Vagina (tissue), 2 donors: ENCODE data around the gene KRTAP2-1. TPM values are rescaled to one million over a fixed set of nuclear protein-coding genes. Genes with fewer than 3 reads are reported as not detected.
"Not testable (repeated sequence)": the region's sequence is repeated elsewhere in the genome, so short reads cannot be mapped to it uniquely, and the experiment has no call there.

ENCODE experiments used
- DNase-seq, 2 donors: peaks; one replicate each; pipeline ENCODE4 v3.0.0-alpha.2; 2017; ENCODE audit errors: extremely low spot score in 2 of 2
- H3K27ac ChIP-seq: fragments of 200-600 bp; sonication (generic); one replicate; pipeline ENCODE4 v1.5.1; 2019
- H3K27me3 ChIP-seq: fragments of 200-600 bp; sonication (generic); one replicate; pipeline ENCODE4 v1.5.1; 2019
- H3K36me3 ChIP-seq, 2 donors: fragments of 200-600 bp; sonication (generic); one replicate each; pipeline ENCODE4 v1.5.1; 2017 to 2019
- H3K4me1 ChIP-seq: fragments of 200-600 bp; sonication (generic); one replicate; pipeline ENCODE4 v1.5.1; 2019
- H3K4me3 ChIP-seq, 2 donors: fragments of 200-600 bp; sonication (generic); 1 replicate in 1 of 2; 2 replicates in 1 of 2; pipeline ENCODE4 v1.5.1; 2016 to 2019
- H3K9me3 ChIP-seq: fragments of 200-600 bp; sonication (generic); one replicate; pipeline ENCODE4 v1.5.1; 2019
- POLR2A ChIP-seq, 2 donors: fragments of 450-650 bp; IDR thresholded peaks; one replicate each; pipeline ENCODE4 v1.6.1; 2017; ENCODE audit warnings: antibody characterized with exemption in 2 of 2, mild to moderate bottlenecking in 2 of 2, moderate library complexity in 2 of 2
- POLR2AphosphoS5 ChIP-seq, 2 donors: sonication (generic); formaldehyde crosslinking; IDR thresholded peaks; one replicate each; pipeline ENCODE4 v1.9.0; 2017; ENCODE audit warnings: antibody characterized with exemption in 2 of 2, mild to moderate bottlenecking in 2 of 2, low read depth in 1 of 2; ENCODE audit not compliant: insufficient read depth in 1 of 2
- intact Hi-C: fragments of 100-400 bp; cut with DNase I; formaldehyde crosslinking; loops from one replicate; pipeline ENCODE4 v1.15.1; 2023
- total RNA-seq: library from RNA; depleted of rRNA; stranded (reverse); fragments of >200 nt; gene quantifications from one replicate; pipeline ENCODE4 v1.2.3, GENCODE V29; 2016
- TF ChIP-seq, protein P1 (sequence below), 3 experiments: fragments of 450-650 bp in 2 of 3; fragments of 200-600 bp in 1 of 3; sonication (generic) in 1 of 3; IDR thresholded peaks; one replicate each; pipeline ENCODE4 v1.5.1; 2017 to 2019; ENCODE audit warnings: antibody characterized with exemption in 3 of 3, mild to moderate bottlenecking in 2 of 3, moderate library complexity in 2 of 3

The KRTAP2-1 gene
- not detected for total RNA-seq

DNA sequence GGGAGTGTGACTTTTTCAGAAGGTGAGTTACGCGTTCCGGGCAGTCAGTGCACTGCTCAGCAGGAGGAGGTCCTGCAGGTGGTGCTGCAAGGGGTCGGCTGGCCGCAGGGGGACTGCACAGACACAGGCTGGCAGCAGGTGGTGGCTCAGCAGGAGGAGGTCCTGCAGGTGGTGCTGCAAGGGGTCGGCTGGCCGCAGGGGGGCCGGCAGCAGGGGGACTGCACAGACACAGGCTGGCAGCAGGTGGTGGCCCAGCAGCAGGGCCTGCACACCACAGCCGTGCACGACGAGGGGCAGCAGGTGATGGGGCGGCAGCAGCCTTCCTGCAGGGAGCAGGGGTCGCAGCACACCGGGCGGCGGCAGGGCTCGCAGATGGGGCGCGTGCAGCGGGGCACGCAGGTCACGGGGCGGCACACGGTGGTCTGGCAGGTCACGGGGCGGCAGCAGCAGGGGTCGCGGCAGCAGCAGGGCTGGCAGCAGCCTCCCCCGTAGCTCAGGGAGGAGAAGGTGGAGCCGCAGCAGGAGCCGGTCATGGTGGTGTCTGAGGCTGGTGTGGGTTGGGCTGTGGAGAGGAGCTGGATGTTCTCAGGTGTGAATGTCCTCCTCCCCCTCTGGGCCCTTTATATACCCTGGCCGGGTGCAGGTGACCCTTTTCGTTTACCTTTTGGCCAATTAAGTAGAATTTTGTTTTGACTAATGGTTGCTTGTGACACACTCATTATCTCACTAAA, at the start of gene KRTAP2-1:
TSS of gene KRTAP2-1 (minus strand) at position 582 of the 731 bp plus-strand sequence. CDS start at position 533, 49 bp downstream.
- H3K27me3 ChIP-seq, intact Hi-C loops, H3K4me3 ChIP-seq, H3K4me1 ChIP-seq, H3K27ac ChIP-seq, H3K9me3 ChIP-seq, H3K36me3 ChIP-seq, DNase-seq: not testable (repeated sequence)

- Histone ChIP-seq H3K27ac (no peak overlapping the region), H3K4me3 (no peak overlapping the region), H3K36me3 (no peaks in the 10 kb centered on the region), H3K4me1 (no peaks in the 10 kb centered on the region), H3K9me3 (no peaks in the 10 kb centered on the region), H3K27me3 (no peaks in the 10 kb centered on the region)
- DNase-seq = no peak
- no peak for TF ChIP-seq POLR2AphosphoS5 (IDR thresholded peaks at IDR 0.05; ENCODE audit: insufficient read depth in 1 of 2, low read depth in 1 of 2)
- TF ChIP-seq POLR2A (IDR thresholded peaks at IDR 0.05) = no peak
- TF ChIP-seq, protein P1, sequence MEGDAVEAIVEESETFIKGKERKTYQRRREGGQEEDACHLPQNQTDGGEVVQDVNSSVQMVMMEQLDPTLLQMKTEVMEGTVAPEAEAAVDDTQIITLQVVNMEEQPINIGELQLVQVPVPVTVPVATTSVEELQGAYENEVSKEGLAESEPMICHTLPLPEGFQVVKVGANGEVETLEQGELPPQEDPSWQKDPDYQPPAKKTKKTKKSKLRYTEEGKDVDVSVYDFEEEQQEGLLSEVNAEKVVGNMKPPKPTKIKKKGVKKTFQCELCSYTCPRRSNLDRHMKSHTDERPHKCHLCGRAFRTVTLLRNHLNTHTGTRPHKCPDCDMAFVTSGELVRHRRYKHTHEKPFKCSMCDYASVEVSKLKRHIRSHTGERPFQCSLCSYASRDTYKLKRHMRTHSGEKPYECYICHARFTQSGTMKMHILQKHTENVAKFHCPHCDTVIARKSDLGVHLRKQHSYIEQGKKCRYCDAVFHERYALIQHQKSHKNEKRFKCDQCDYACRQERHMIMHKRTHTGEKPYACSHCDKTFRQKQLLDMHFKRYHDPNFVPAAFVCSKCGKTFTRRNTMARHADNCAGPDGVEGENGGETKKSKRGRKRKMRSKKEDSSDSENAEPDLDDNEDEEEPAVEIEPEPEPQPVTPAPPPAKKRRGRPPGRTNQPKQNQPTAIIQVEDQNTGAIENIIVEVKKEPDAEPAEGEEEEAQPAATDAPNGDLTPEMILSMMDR (IDR thresholded peaks at IDR 0.05) = no peak
- intact Hi-C loops = no loop called here
Observed at GRCh38 chr17:41096055-41096454, 48.9 kb upstream of the KRTAP2-1 start.

DNA sequence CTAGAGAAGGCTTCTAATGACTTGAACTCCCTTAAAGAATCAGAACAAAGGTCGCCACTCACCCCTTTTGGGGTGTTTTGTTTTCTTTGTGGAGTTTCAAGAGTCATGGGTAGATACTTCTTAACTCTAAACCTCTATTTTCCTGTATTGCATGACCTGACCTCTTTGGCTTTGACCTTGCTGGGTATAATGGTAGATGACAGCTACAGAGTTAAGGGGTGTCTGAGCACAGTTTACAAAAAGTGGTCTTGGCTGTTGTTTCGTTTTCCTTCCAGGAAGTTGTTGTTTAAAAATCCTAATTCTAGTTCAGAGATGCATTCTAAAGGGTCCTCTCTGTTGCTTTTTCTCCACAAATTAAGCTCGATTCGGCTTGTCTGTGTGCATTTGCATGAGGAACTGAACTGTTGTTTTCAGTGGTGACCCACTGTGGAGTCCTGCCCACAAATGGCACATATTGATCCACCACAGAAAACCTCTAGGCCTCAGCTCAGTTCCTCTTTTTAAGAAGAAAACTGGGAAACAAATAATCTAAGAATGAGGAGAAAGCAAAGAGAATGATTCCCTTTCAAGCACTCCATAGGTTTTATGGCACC, 41.7 kb upstream of the KRTAP2-1 start:
- H3K4me1 ChIP-seq, DNase-seq, intact Hi-C loops, H3K36me3 ChIP-seq, H3K27me3 ChIP-seq, H3K4me3 ChIP-seq, H3K27ac ChIP-seq, H3K9me3 ChIP-seq: not testable (repeated sequence)

DNA sequence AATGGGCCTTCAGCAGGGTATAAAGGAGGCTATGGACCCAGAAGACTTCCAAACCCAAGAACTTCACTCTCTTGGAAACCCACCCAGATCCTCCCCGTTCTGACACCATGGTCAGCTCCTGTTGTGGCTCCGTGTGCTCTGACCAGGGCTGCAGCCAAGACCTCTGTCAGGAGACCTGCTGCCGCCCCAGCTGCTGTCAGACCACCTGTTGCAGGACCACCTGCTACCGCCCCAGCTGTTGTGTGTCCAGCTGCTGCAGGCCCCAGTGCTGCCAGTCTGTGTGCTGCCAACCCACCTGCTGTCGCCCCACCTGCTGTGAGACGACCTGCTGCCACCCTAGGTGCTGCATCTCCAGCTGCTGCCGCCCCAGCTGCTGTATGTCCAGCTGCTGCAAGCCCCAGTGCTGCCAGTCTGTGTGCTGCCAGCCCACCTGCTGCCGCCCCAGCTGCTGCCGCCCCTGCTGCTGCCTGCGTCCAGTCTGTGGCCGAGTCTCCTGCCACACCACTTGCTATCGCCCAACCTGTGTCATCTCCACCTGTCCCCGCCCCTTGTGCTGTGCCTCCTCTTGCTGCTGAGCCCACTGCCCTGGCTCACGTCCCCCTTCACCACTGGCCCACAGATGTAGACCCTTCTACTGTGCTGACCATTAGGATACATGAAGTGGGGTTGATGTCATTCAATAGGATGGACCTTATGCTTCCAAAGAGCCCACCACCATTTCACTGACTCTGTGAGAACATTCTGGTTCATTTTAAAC, 37.2 kb upstream of the KRTAP2-1 start, which contains the start of gene KRTAP4-7:
TSS of gene KRTAP4-7 (plus strand) at position 51 of the 757 bp plus-strand sequence. CDS start at position 108, 57 bp downstream.
- H3K27me3 ChIP-seq, H3K4me3 ChIP-seq, H3K4me1 ChIP-seq, intact Hi-C loops, H3K9me3 ChIP-seq, H3K27ac ChIP-seq, DNase-seq, H3K36me3 ChIP-seq: not testable (repeated sequence)

GRCh38 chr17:41083427-41083826, 36.3 kb upstream of the KRTAP2-1 start:
- H3K9me3 ChIP-seq, H3K4me3 ChIP-seq, H3K36me3 ChIP-seq, DNase-seq, H3K27me3 ChIP-seq, H3K27ac ChIP-seq, intact Hi-C loops, H3K4me1 ChIP-seq: not testable (repeated sequence)

DNA sequence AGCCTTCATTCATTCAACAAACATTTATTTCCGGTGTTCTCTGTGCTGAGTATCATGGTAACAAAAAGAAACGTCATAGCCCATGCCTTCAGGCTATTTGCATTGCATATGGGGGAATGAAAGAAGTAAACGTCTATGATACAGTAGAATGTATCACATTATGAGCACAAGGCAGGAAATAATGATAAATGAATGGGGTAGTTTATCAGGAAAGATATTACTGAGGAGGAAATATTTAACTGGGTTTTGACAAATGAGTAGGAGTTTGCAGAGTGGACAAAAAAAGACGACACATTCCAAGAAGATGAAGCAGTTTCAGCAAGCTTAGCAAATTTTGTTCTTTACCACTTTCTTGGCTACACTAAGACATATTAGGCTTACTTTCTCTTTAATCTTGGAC, 35.5 kb upstream of the KRTAP2-1 start:
- Histone ChIP-seq H3K4me1 (no peaks in the 10 kb centered on the region), H3K9me3 (no peaks in the 10 kb centered on the region), H3K27me3 (no peaks in the 10 kb centered on the region), H3K4me3 (no peak overlapping the region), H3K27ac (no peak overlapping the region), H3K36me3 (no peaks in the 10 kb centered on the region)
- DNase-seq = no peak
- intact Hi-C loops = no loop called here
- no peak for TF ChIP-seq POLR2A (IDR thresholded peaks at IDR 0.05)
- TF ChIP-seq, protein P1 (IDR thresholded peaks at IDR 0.05) = no peak
- no peak for TF ChIP-seq POLR2AphosphoS5 (IDR thresholded peaks at IDR 0.05; ENCODE audit: insufficient read depth in 1 of 2, low read depth in 1 of 2)

DNA sequence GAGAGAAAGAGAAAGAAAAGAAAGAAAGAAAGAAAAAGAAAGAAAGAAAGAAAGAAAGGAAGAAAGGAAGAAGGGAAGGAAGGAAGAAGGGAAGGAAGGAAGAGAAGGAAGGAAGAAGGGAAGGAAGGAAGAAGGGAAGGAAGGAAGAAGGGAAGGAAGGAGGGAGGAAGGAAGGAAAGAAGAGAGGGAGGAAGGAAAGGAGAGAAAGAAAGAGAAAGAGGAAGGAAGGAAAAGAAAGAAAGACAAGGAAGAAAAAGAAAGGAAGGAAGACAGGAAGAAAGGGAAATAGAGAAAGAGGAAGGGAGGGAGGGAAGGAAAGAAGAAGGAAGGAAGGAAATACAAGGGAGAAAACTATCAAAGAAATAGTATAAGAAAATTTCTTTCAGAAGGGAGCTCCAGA, 29.7 kb upstream of the KRTAP2-1 start:
- intact Hi-C loops = no loop called here
- Histone ChIP-seq H3K4me1 (no peaks in the 10 kb centered on the region), H3K9me3 (no peaks in the 10 kb centered on the region), H3K27me3 (no peaks in the 10 kb centered on the region), H3K4me3 (no peak overlapping the region), H3K36me3 (no peaks in the 10 kb centered on the region), H3K27ac (no peak overlapping the region)
- no peak for DNase-seq
- no peak for TF ChIP-seq POLR2A (IDR thresholded peaks at IDR 0.05)
